ENCODE data around the gene BPIFA1. TPM values are rescaled to one million over a fixed set of nuclear protein-coding genes. Genes with fewer than 3 reads are reported as not detected.

BPIFA1 gene
- total RNA-seq, 1 donor from 2014 or later = not detected

DNA sequence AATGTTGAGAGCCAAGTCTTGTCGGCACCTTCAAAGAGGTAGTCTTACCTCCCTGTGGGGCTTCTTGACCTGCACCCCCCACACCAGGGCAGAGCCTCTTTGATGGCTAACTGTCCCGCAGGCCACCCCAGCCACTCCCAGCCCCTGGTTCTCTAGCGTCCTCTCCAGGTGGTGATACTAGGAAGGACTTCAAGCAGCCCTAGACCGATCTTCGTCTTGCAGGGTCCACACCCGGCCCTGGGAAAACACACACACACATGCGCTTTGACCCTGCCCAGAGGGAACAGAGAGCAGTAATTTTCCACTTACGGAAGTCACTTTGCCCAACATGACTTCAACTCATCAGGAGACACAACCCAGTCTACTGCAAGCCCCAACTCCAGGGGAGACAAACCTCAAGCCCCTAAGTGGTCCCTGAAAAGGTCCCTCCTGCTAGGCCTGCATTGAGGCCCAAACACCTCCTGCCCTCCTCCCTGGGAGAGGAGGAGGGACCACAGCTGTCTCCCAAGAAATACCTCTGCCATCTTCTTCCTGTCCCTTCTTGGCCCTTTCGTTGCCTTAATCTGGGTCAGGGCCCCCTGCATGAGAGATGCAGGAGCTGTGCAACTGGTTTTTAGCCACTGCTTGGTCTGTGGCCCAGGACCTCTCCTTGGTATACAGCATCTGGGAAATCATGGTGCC, 44.3 kb downstream of the BPIFA1 start:
- peaks cover 20% of the 10 kb centered on the region for H3K4me1 Mint-ChIP-seq (ENCODE audit: low read depth)
- DNase-seq (ENCODE audit: low spot score, unreplicated experiment) = no peak
- H3K27me3 Mint-ChIP-seq = peaks cover 16% of the 10 kb centered on the region
- TF ChIP-seq, protein P1, sequence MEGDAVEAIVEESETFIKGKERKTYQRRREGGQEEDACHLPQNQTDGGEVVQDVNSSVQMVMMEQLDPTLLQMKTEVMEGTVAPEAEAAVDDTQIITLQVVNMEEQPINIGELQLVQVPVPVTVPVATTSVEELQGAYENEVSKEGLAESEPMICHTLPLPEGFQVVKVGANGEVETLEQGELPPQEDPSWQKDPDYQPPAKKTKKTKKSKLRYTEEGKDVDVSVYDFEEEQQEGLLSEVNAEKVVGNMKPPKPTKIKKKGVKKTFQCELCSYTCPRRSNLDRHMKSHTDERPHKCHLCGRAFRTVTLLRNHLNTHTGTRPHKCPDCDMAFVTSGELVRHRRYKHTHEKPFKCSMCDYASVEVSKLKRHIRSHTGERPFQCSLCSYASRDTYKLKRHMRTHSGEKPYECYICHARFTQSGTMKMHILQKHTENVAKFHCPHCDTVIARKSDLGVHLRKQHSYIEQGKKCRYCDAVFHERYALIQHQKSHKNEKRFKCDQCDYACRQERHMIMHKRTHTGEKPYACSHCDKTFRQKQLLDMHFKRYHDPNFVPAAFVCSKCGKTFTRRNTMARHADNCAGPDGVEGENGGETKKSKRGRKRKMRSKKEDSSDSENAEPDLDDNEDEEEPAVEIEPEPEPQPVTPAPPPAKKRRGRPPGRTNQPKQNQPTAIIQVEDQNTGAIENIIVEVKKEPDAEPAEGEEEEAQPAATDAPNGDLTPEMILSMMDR (IDR thresholded peaks at IDR 0.05; ENCODE audit: unreplicated experiment) = no peak
- no peaks in the 10 kb centered on the region for H3K9me3 Mint-ChIP-seq (ENCODE audit: low read depth)
- no peaks in the 10 kb centered on the region for H3K36me3 Mint-ChIP-seq (ENCODE audit: insufficient read depth)
- no peak overlapping the region for H3K27ac Mint-ChIP-seq
- H3K4me3 Mint-ChIP-seq (ENCODE audit: low read depth) = no peak overlapping the region

DNA sequence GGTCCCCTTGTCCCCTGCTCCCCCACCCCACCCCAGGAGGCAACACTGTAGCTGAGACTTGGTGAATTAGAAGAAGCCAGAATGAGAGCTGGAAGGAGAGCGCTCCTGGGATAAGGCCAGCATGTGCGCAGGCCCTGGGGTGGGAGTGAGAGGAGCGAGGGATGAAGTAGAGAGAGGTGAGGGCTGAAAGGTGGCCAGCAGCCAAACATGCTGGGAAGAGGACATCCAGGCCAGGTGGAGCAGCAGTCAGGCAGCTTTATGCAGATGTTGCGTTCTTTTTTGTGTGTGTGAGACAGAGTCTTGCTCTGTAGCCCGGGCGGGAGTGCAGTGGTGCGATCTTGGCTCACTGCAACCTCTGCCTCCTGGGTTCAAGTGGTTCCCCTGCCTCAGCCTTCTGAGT, 45.0 kb downstream of the BPIFA1 start:
- Mint-ChIP-seq H3K4me3 (ENCODE audit: low read depth) (no peak overlapping the region), H3K27me3 (peaks cover 17% of the 10 kb centered on the region), H3K36me3 (ENCODE audit: insufficient read depth) (no peaks in the 10 kb centered on the region), H3K9me3 (ENCODE audit: low read depth) (no peaks in the 10 kb centered on the region), H3K27ac (no peak overlapping the region), H3K4me1 (ENCODE audit: low read depth) (peaks cover 20% of the 10 kb centered on the region)
- DNase-seq (ENCODE audit: low spot score, unreplicated experiment) = no peak
- TF ChIP-seq, protein P1 (IDR thresholded peaks at IDR 0.05; ENCODE audit: unreplicated experiment) = no peak

DNA sequence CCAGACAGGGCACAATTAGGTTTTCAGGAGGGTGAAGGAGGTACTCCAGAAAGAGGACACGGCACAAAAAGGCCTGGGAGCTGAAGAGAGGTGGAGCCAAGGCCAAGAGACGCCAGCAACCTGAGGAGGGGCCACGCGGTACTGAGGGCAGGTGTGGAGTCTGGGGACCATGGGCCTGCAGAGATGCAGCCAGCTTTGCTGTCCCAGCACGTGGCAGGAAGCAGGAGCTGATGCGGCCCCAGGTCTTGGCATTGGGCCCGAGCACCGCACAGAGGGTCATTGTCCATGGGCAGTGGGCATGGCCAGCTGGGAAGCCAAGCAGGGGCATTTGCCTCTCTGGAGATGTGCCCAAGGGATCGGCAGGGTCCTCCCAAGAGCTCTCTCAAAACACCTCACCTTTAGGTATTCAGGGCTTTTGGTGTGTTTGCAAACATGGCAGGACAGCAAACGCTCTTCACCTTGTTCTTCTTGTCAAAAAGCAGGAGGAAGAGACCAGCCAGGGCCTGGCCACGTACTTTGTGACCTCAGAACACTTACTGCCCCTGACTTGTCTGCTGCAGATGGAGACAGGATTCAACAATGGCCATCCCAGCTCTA, 45.9 kb downstream of the BPIFA1 start:
- no peak overlapping the region for H3K27ac Mint-ChIP-seq
- no peak for DNase-seq (ENCODE audit: low spot score, unreplicated experiment)
- no peaks in the 10 kb centered on the region for H3K36me3 Mint-ChIP-seq (ENCODE audit: insufficient read depth)
- peaks cover 14% of the 10 kb centered on the region for H3K4me1 Mint-ChIP-seq (ENCODE audit: low read depth)
- no peaks in the 10 kb centered on the region for H3K9me3 Mint-ChIP-seq (ENCODE audit: low read depth)
- peaks cover 17% of the 10 kb centered on the region for H3K27me3 Mint-ChIP-seq
- no peak overlapping the region for H3K4me3 Mint-ChIP-seq (ENCODE audit: low read depth)
- TF ChIP-seq, protein P1 (IDR thresholded peaks at IDR 0.05; ENCODE audit: unreplicated experiment) = no peak

DNA sequence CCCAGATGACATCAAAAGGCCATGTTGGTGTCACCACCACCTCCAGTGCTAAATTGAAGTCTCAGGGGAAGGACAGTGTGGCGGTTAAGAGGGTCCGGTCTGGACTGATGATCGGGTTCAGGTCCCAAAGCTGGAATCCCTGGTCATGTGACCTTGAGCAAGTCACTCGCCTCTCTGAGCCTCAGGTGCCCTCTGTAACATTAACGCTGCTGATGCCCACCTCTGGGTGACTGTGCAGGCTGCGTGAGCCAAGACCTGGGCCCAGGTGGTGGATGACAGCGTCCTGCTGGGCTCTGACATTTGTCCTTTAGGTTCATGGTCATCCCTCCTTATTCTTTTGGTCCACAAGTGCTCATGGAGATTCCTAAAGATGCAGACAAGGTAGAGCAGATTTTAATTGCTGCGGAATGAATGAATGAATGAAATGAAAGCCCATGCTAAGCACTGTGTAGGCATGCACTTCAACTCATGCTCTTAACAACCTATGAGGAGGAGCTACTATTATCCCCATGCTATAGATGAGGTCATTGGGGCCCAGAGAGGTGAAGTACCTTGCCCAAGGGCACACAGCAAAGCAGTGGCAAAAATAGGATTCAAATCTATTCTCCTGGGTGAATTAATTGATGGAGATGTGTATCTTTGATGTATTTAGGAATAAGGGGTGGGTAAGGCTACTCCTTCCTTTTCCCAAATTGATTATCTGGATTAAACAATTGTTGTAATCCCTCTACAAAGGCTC, 46.6 kb downstream of the BPIFA1 start:
- H3K36me3 Mint-ChIP-seq (ENCODE audit: insufficient read depth) = no peaks in the 10 kb centered on the region

More for the DNA sequence above, 46.6 kb downstream of the BPIFA1 start:
- Mint-ChIP-seq H3K4me1 (ENCODE audit: low read depth) (peaks cover 12% of the 10 kb centered on the region), H3K27me3 (peaks cover 21% of the 10 kb centered on the region), H3K27ac (no peak overlapping the region), H3K4me3 (ENCODE audit: low read depth) (no peak overlapping the region), H3K9me3 (ENCODE audit: low read depth) (no peaks in the 10 kb centered on the region)
- DNase-seq (ENCODE audit: low spot score, unreplicated experiment) = no peak
- TF ChIP-seq, protein P1 (IDR thresholded peaks at IDR 0.05; ENCODE audit: unreplicated experiment) = no peak
